ENCODE measurements around the gene IDI1.

- TF ChIP-seq CTCF (IDR thresholded peaks at IDR 0.05) (no peak), POLR2A (IDR thresholded peaks at IDR 0.05) (no peak)
Observed at GRCh38 chr10:1007583-1007982, 41.3 kb downstream of the IDI1 start.

Data from lower leg skin (tissue), 3 donors.